ENCODE measurements around the gene OGFR. TPM values are rescaled to one million over a fixed set of nuclear protein-coding genes. Genes with fewer than 3 reads are reported as not detected.
A peak's percentile ranks its signal among the peaks of the same experiment; 100 is the strongest.

The OGFR gene
- total RNA-seq, 1 experiment from 2014 or later: 80.1 TPM

DNA sequence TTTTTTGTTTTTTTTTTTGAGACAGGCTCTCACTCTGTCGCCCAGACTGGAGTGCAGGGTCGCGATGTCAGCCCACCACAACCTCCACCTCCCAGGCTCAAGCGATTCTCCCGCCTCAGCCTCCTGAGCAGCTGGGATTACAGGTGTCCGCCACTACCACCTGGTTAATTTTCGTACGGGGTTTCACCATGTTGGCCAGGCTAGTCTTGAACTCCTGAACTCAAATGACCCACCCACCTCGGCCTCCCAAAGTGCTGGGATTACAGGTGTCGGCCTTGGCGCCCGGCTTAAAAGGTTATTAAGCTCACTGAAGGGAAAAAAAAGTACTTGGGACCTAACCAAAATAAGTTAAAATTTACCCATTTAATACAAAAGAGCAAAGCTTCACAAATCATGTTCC lies 55.1 kb downstream of the OGFR start:
- Mint-ChIP-seq H3K27me3 (ENCODE audit: unreplicated experiment) (peaks cover 24% of the 10 kb centered on the region), H3K36me3 (ENCODE audit: insufficient read depth, unreplicated experiment) (peaks cover 34% of the 10 kb centered on the region), H3K9me3 (ENCODE audit: low read depth, unreplicated experiment) (peaks cover 4% of the 10 kb centered on the region), H3K27ac (ENCODE audit: unreplicated experiment) (no peak overlapping the region), H3K4me1 (ENCODE audit: low read depth, unreplicated experiment) (peaks cover 29% of the 10 kb centered on the region), H3K4me3 (ENCODE audit: low read depth, unreplicated experiment) (peak overlapping the region; percentile 72)
- no peak for DNase-seq
- TSS peak; percentile 41 for BruUV-seq (replicated peaks)
- intact Hi-C loops (cut with micrococcal nuclease; ENCODE audit: unreplicated experiment): loop anchor here (1.0 kb wide), 1 partner anchor 37 kb away; no protein-coding TSS in a partner anchor
- TF ChIP-seq, protein P1, sequence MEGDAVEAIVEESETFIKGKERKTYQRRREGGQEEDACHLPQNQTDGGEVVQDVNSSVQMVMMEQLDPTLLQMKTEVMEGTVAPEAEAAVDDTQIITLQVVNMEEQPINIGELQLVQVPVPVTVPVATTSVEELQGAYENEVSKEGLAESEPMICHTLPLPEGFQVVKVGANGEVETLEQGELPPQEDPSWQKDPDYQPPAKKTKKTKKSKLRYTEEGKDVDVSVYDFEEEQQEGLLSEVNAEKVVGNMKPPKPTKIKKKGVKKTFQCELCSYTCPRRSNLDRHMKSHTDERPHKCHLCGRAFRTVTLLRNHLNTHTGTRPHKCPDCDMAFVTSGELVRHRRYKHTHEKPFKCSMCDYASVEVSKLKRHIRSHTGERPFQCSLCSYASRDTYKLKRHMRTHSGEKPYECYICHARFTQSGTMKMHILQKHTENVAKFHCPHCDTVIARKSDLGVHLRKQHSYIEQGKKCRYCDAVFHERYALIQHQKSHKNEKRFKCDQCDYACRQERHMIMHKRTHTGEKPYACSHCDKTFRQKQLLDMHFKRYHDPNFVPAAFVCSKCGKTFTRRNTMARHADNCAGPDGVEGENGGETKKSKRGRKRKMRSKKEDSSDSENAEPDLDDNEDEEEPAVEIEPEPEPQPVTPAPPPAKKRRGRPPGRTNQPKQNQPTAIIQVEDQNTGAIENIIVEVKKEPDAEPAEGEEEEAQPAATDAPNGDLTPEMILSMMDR (IDR thresholded peaks at IDR 0.05; ENCODE audit: unreplicated experiment): no peak
- CTCF ChIA-PET: no interaction called here

DNA sequence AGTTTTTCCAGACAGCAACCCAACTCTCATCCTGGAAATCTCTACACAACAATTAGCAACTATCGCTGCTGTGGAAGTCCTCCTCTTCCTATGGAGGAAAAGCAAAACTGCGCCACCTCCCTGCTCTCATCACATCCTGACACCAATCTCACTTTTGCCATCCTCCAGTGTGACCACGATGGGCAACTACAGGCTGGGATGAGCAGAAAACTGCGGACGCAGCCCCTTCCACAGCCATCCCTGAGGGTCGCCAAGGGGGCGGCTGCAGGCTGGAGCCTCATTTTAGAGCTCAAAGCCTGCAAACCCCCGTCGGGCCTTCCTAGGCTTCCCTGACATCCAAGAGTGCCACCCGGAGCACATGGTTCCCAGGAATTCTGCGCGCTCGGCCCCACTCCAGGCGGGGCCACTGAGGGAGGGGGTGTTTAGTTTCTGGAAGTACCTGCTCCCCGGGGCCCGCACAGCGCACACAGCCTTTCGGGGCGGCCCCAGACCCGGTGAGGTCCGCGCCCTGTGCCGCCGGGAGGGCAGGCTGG lies 55.8 kb downstream of the OGFR start:
- no TSS peak for BruUV-seq (replicated peaks)
- Mint-ChIP-seq H3K4me1 (ENCODE audit: low read depth, unreplicated experiment) (peaks cover 29% of the 10 kb centered on the region), H3K27me3 (ENCODE audit: unreplicated experiment) (peaks cover 32% of the 10 kb centered on the region), H3K9me3 (ENCODE audit: low read depth, unreplicated experiment) (peaks cover 4% of the 10 kb centered on the region), H3K27ac (ENCODE audit: unreplicated experiment) (no peak overlapping the region), H3K4me3 (ENCODE audit: low read depth, unreplicated experiment) (peak overlapping the region; percentile 72), H3K36me3 (ENCODE audit: insufficient read depth, unreplicated experiment) (peaks cover 31% of the 10 kb centered on the region)
- peak; percentile 35 for DNase-seq
- intact Hi-C loops (cut with micrococcal nuclease; ENCODE audit: unreplicated experiment): loop anchor here (1.0 kb wide), 1 partner anchor 38 kb away; no protein-coding TSS in a partner anchor
- TF ChIP-seq, protein P1 (IDR thresholded peaks at IDR 0.05; ENCODE audit: unreplicated experiment): no peak
- CTCF ChIA-PET: no interaction called here

- Mint-ChIP-seq H3K36me3 (ENCODE audit: insufficient read depth, unreplicated experiment) (peaks cover 31% of the 10 kb centered on the region), H3K27ac (ENCODE audit: unreplicated experiment) (no peak overlapping the region), H3K9me3 (ENCODE audit: low read depth, unreplicated experiment) (peaks cover 4% of the 10 kb centered on the region), H3K4me3 (ENCODE audit: low read depth, unreplicated experiment) (peak overlapping the region; percentile 72), H3K4me1 (ENCODE audit: low read depth, unreplicated experiment) (peaks cover 29% of the 10 kb centered on the region), H3K27me3 (ENCODE audit: unreplicated experiment) (peaks cover 38% of the 10 kb centered on the region)
- BruUV-seq (replicated peaks): no TSS peak
- CTCF ChIA-PET: interaction anchor here (0.7 to 1.7 kb wide), 5 partner anchors 14 to 112 kb away, joined by 4 to 10 read pairs (median 6); no protein-coding TSS in a partner anchor
- intact Hi-C loops (cut with micrococcal nuclease; ENCODE audit: unreplicated experiment): loop anchor here (1.0 kb wide), 1 partner anchor 39 kb away; no protein-coding TSS in a partner anchor
- DNase-seq: peak; percentile 46
- TF ChIP-seq, protein P1 (IDR thresholded peaks at IDR 0.05; ENCODE audit: unreplicated experiment): no peak
Observed at GRCh38 chr20:62860924-62861691, 56.5 kb downstream of the OGFR start.

DNA sequence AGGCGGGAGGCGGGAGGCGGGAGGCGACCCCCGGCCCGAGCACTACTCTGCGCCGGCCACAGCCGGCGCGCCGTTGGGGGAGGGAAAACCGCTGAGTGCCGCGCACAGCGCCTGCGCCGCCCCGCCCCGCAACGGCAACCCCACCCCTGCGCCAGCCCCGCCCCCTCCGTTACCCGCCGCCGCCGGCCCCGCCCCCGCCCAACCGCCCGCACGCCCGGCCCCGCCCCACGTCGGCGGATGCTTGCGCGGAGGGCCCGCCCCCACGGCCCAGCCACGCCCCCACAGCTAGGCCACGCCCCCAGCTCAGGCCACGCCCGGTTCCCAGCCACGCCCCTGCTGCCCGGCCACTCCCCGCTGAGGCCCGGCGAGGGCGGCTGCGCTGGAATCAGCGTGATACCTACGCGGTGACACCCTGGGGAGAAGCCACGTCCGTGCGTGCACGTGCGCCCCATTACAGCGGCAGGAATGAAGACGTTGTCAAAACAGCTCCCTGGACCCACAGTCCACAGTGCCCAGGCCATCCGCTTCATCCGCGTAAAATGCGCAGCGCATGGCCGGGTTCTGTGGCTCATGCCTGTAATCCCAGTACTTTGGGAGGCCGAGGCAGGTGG lies 57.2 kb downstream of the OGFR start, which contains the start of gene TCFL5:
TSS of gene TCFL5 (minus strand) at position 97 of the 611 bp plus-strand sequence. CDS start 152 bp downstream, outside the sequence.
- H3K9me3 Mint-ChIP-seq (ENCODE audit: low read depth, unreplicated experiment): peaks cover 4% of the 10 kb centered on the region
- intact Hi-C loops (cut with micrococcal nuclease; ENCODE audit: unreplicated experiment): no loop called here
- H3K4me1 Mint-ChIP-seq (ENCODE audit: low read depth, unreplicated experiment): peaks cover 29% of the 10 kb centered on the region

More for the DNA sequence above, 57.2 kb downstream of the OGFR start, which contains the start of gene TCFL5:
- no peak within 1 kb of the TSS for H3K27ac Mint-ChIP-seq (ENCODE audit: unreplicated experiment)
- no TSS peak for BruUV-seq (replicated peaks)
- CTCF ChIA-PET: interaction anchor here (0.7 to 1.7 kb wide), 5 partner anchors 14 to 111 kb away, joined by 4 to 10 read pairs (median 6); no protein-coding TSS in a partner anchor
- H3K4me3 Mint-ChIP-seq (ENCODE audit: low read depth, unreplicated experiment): peak within 1 kb of the TSS; percentile 72
- H3K27me3 Mint-ChIP-seq (ENCODE audit: unreplicated experiment): peaks cover 45% of the 10 kb centered on the region
- H3K36me3 Mint-ChIP-seq (ENCODE audit: insufficient read depth, unreplicated experiment): peaks cover 29% of the 10 kb centered on the region
- TF ChIP-seq, protein P1 (IDR thresholded peaks at IDR 0.05; ENCODE audit: unreplicated experiment): no peak
- peak; percentile 99 for DNase-seq

Measured in Calu3 (cell line).